ENCODE results near the gene PRKCZ.

Gene PRKCZ

GRCh38 chr1:2024887-2025286 is 25.3 kb upstream of the PRKCZ start:
- no peak for DNase-seq (ENCODE audit: low spot score)

- no peak for DNase-seq (ENCODE audit: low spot score)
Observed at GRCh38 chr1:2025491-2025981, 24.7 kb upstream of the PRKCZ start.

- DNase-seq (ENCODE audit: low spot score), result no peak
Observed at GRCh38 chr1:2027961-2028583, 22.1 kb upstream of the PRKCZ start.

GRCh38 chr1:2028870-2029560 is 21.2 kb upstream of the PRKCZ start:
- no peak for DNase-seq (ENCODE audit: low spot score)

- DNase-seq (ENCODE audit: low spot score), result no peak
Observed at GRCh38 chr1:2029561-2029960, 20.6 kb upstream of the PRKCZ start.

- DNase-seq (ENCODE audit: low spot score), result no peak
Observed at GRCh38 chr1:2030076-2030871, 19.9 kb upstream of the PRKCZ start.

- DNase-seq (ENCODE audit: low spot score), result no peak
Observed at GRCh38 chr1:2031546-2032540, 18.4 kb upstream of the PRKCZ start.

GRCh38 chr1:2032737-2033136 is 17.5 kb upstream of the PRKCZ start:
- no peak for DNase-seq (ENCODE audit: low spot score)

- DNase-seq (ENCODE audit: low spot score), result no peak
Observed at GRCh38 chr1:2033165-2033564, 17.0 kb upstream of the PRKCZ start.

- no peak for DNase-seq (ENCODE audit: low spot score)
Observed at GRCh38 chr1:2036287-2036686, 13.9 kb upstream of the PRKCZ start.

GRCh38 chr1:2037314-2037979 is 12.8 kb upstream of the PRKCZ start:
- DNase-seq (ENCODE audit: low spot score), result no peak

- DNase-seq (ENCODE audit: low spot score), result no peak
Observed at GRCh38 chr1:2038229-2038628, 12.0 kb upstream of the PRKCZ start.

- DNase-seq (ENCODE audit: low spot score), result no peak
Observed at GRCh38 chr1:2039251-2039650, 11.0 kb upstream of the PRKCZ start.

GRCh38 chr1:2041305-2041704 is 8.9 kb upstream of the PRKCZ start:
- no peak for DNase-seq (ENCODE audit: low spot score)

- DNase-seq (ENCODE audit: low spot score), result no peak
Observed at GRCh38 chr1:2041887-2042286, 8.3 kb upstream of the PRKCZ start.

- no peak for DNase-seq (ENCODE audit: low spot score)
Observed at GRCh38 chr1:2042830-2043773, 7.1 kb upstream of the PRKCZ start.

- no peak for DNase-seq (ENCODE audit: low spot score)
Observed at GRCh38 chr1:2043886-2044285, 6.3 kb upstream of the PRKCZ start.

GRCh38 chr1:2044510-2045319 is 5.5 kb upstream of the PRKCZ start:
- peak; percentile 65 for DNase-seq (ENCODE audit: low spot score)

Data from activated CD4-positive, alpha-beta T cell treated with anti-CD3 and anti-CD28 coated beads, Interleukin-2, Interleukin-4, amounts not matched to agents 100 ng/mL and 50 ng/mL, durations not matched to agents 16 hours and 8 hours (primary cell).